Adrenal gland (tissue), 5 donors: ENCODE measurements around the gene CKAP5.

ENCODE experiments used
- POLR2A ChIP-seq, 2 donors: fragments of 450-650 bp; IDR thresholded peaks; one replicate each; pipeline ENCODE4 v1.6.1; 2017; ENCODE audit warnings: antibody characterized with exemption in 2 of 2, mild to moderate bottlenecking in 2 of 2, moderate library complexity in 1 of 2
- TF ChIP-seq, protein P1 (sequence below), 6 experiments: fragments of 450-650 bp in 4 of 6; fragments of 200-600 bp in 2 of 6; sonication (generic) in 1 of 6; IDR thresholded peaks; 1 replicate in 5 of 6; 2 replicates in 1 of 6; pipeline versions ENCODE4 v1.5.1 to v1.8.0; 2016 to 2021; ENCODE audit warnings: antibody characterized with exemption in 6 of 6, mild to moderate bottlenecking in 2 of 6, moderate library complexity in 1 of 6
- donor health status: DM: no; HTN: no; CAD: no.

GRCh38 chr11:46856605-46857343 is 10.7 kb upstream of the CKAP5 start:
- TF ChIP-seq, protein P1, sequence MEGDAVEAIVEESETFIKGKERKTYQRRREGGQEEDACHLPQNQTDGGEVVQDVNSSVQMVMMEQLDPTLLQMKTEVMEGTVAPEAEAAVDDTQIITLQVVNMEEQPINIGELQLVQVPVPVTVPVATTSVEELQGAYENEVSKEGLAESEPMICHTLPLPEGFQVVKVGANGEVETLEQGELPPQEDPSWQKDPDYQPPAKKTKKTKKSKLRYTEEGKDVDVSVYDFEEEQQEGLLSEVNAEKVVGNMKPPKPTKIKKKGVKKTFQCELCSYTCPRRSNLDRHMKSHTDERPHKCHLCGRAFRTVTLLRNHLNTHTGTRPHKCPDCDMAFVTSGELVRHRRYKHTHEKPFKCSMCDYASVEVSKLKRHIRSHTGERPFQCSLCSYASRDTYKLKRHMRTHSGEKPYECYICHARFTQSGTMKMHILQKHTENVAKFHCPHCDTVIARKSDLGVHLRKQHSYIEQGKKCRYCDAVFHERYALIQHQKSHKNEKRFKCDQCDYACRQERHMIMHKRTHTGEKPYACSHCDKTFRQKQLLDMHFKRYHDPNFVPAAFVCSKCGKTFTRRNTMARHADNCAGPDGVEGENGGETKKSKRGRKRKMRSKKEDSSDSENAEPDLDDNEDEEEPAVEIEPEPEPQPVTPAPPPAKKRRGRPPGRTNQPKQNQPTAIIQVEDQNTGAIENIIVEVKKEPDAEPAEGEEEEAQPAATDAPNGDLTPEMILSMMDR (IDR thresholded peaks at IDR 0.05), result no peak
- TF ChIP-seq POLR2A (IDR thresholded peaks at IDR 0.05), result no peak
